Ovary (tissue), 3 donors: ENCODE results near the gene FOXQ1.

Experiments
- CTCF ChIP-seq, 3 donors: fragments of 450-650 bp in 2 of 3; fragments of 200-600 bp in 1 of 3; IDR thresholded peaks; one replicate each; pipeline versions ENCODE4 v1.5.1 to v1.8.0; 2016 to 2022; ENCODE audit warnings: antibody characterized with exemption in 3 of 3, mild to moderate bottlenecking in 1 of 3
- EP300 ChIP-seq: sonication (generic); formaldehyde crosslinking; IDR thresholded peaks from one replicate; pipeline ENCODE4 v1.6.1; 2017; ENCODE audit warnings: antibody characterized with exemption
- POLR2A ChIP-seq: fragments of 450-650 bp; IDR thresholded peaks from one replicate; pipeline ENCODE4 v1.6.1; 2017; ENCODE audit warnings: antibody characterized with exemption, mild to moderate bottlenecking, moderate library complexity
- donor health status: DM: no; HTN: no; CAD: no.

- no peak for TF ChIP-seq CTCF (IDR thresholded peaks at IDR 0.05)
- TF ChIP-seq POLR2A: no peak
- TF ChIP-seq EP300: no peak
Measured at GRCh38 chr6:1322696-1323219, 10.9 kb downstream of the FOXQ1 start.
